ENCODE results near the gene TIMP3.

DNA sequence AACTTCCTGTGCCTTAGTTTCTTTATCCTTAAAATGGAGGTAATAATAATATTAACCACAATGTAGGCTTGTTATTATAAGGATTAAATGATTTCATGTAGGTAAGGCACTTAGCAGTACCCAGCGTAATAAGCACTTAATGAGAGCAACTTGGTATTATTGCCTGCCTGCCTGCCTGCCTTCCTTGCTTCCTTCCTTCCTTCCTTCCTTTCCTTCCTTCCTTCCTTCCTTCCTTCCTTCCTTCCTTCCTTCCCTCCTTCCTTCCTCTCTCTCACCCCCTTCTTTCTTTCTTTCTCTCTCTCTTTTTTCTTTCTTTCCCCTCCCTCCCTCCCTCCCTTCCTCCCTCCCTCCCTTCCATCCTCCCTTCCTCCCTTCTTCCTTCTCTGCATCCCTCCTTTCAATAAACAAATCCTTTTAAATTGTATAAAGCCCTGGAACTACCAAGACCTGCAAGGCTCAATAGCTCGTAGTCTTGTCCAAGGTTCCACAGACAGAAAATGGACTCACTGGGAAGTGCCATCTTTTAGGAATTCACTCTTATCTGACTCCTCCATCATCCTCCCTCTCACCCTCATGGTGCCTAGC, 20.7 kb upstream of the TIMP3 start:
- TF ChIP-seq, protein P1, sequence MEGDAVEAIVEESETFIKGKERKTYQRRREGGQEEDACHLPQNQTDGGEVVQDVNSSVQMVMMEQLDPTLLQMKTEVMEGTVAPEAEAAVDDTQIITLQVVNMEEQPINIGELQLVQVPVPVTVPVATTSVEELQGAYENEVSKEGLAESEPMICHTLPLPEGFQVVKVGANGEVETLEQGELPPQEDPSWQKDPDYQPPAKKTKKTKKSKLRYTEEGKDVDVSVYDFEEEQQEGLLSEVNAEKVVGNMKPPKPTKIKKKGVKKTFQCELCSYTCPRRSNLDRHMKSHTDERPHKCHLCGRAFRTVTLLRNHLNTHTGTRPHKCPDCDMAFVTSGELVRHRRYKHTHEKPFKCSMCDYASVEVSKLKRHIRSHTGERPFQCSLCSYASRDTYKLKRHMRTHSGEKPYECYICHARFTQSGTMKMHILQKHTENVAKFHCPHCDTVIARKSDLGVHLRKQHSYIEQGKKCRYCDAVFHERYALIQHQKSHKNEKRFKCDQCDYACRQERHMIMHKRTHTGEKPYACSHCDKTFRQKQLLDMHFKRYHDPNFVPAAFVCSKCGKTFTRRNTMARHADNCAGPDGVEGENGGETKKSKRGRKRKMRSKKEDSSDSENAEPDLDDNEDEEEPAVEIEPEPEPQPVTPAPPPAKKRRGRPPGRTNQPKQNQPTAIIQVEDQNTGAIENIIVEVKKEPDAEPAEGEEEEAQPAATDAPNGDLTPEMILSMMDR (IDR thresholded peaks at IDR 0.05; ENCODE audit: extremely low read depth in 1 of 2, insufficient read depth in 1 of 2, low read depth in 1 of 2, low read length in 2 of 2), result no peak
- no peak for TF ChIP-seq POLR2A (IDR thresholded peaks at IDR 0.05; ENCODE audit: low read depth, low read length)
- TF ChIP-seq, protein P2, sequence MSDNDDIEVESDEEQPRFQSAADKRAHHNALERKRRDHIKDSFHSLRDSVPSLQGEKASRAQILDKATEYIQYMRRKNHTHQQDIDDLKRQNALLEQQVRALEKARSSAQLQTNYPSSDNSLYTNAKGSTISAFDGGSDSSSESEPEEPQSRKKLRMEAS (IDR thresholded peaks at IDR 0.05; ENCODE audit: insufficient read depth, insufficient read length), result no peak
- no peak for TF ChIP-seq POLR2AphosphoS5 (IDR thresholded peaks at IDR 0.05; ENCODE audit: insufficient read depth, low read depth, low read length)
- no peak for TF ChIP-seq JUN (IDR thresholded peaks at IDR 0.05; ENCODE audit: borderline replicate concordance, insufficient read depth, insufficient read length, low read depth)
- TF ChIP-seq MYC (IDR thresholded peaks at IDR 0.05; ENCODE audit: low read depth, low read length), result no peak
- no peak for TF ChIP-seq EZH2 (IDR thresholded peaks at IDR 0.05; ENCODE audit: borderline replicate concordance, low read depth, low read length, severe bottlenecking)
- no peak for TF ChIP-seq FOS (IDR thresholded peaks at IDR 0.05; ENCODE audit: borderline replicate concordance, insufficient read depth, low read length)
